Measurements from ENCODE around the gene HDLBP. TPM values are rescaled to one million over a fixed set of nuclear protein-coding genes. Genes with fewer than 3 reads are reported as not detected.
"Not testable (repeated sequence)": the region's sequence is repeated elsewhere in the genome, so short reads cannot be mapped to it uniquely, and the experiment has no call there.

HDLBP gene
- total and polyA plus RNA-seq, 2 experiments from 2014 or later = 389 to 437 TPM

- H3K4me1 ChIP-seq (ENCODE audit: insufficient read depth) = peaks cover 14% of the 10 kb centered on the region
- peaks cover 88% of the 10 kb centered on the region for H4K20me1 ChIP-seq (ENCODE audit: insufficient read depth, poor library complexity, severe bottlenecking)
- 94% methylated on average over 5 of the region's 5 CpGs for WGBS (ENCODE audit: low lambda C conversion rate, missing lambda C conversion rate)
- H3K4me3 ChIP-seq = no peak overlapping the region
- H2AFZ ChIP-seq = no peak overlapping the region
- no peak overlapping the region for H3K4me2 ChIP-seq
- no peak overlapping the region for H3K27ac ChIP-seq
- H3K79me2 ChIP-seq = peaks cover 100% of the 10 kb centered on the region
- no peaks in the 10 kb centered on the region for H3K27me3 ChIP-seq
- peaks cover 2% of the 10 kb centered on the region for H3K36me3 ChIP-seq (replicated peaks; ENCODE audit: insufficient read depth, low read depth)
- TF ChIP-seq EZH2 (IDR thresholded peaks at IDR 0.05; ENCODE audit: borderline replicate concordance) = no peak
- TF ChIP-seq CTCF (IDR thresholded peaks at IDR 0.05; ENCODE audit: poor library complexity) = no peak
- TF ChIP-seq EZH2phosphoT487 (IDR thresholded peaks at IDR 0.05; ENCODE audit: low read depth, severe bottlenecking, unreplicated experiment) = no peak
- H3K9me3 ChIP-seq (ENCODE audit: low read depth) = no peaks in the 10 kb centered on the region
- no peaks in the 10 kb centered on the region for H3K9me2 ChIP-seq (replicated peaks; ENCODE audit: insufficient read depth)
- DNase-seq (ENCODE audit: low spot score) = no peak
Measured at GRCh38 chr2:241298673-241299072, 16.8 kb downstream of the HDLBP start.

- no peaks in the 10 kb centered on the region for H3K4me1 ChIP-seq (ENCODE audit: insufficient read depth)
- no peak overlapping the region for H3K4me3 ChIP-seq
- no peak overlapping the region for H3K4me2 ChIP-seq
- H3K79me2 ChIP-seq = peaks cover 100% of the 10 kb centered on the region
- H3K9me3 ChIP-seq (ENCODE audit: low read depth) = no peaks in the 10 kb centered on the region
- H3K9me2 ChIP-seq (replicated peaks; ENCODE audit: insufficient read depth) = no peaks in the 10 kb centered on the region
- TF ChIP-seq EZH2phosphoT487 (IDR thresholded peaks at IDR 0.05; ENCODE audit: low read depth, severe bottlenecking, unreplicated experiment) (no peak), CTCF (IDR thresholded peaks at IDR 0.05; ENCODE audit: poor library complexity) (no peak), EZH2 (IDR thresholded peaks at IDR 0.05; ENCODE audit: borderline replicate concordance) (no peak)
- peaks cover 2% of the 10 kb centered on the region for H3K36me3 ChIP-seq (replicated peaks; ENCODE audit: insufficient read depth, low read depth)
- H3K27ac ChIP-seq = no peak overlapping the region
- WGBS (ENCODE audit: low lambda C conversion rate, missing lambda C conversion rate) = 97% methylated on average over 8 of the region's 8 CpGs
- no peak overlapping the region for H2AFZ ChIP-seq
- peaks cover 87% of the 10 kb centered on the region for H4K20me1 ChIP-seq (ENCODE audit: insufficient read depth, poor library complexity, severe bottlenecking)
- H3K27me3 ChIP-seq = no peaks in the 10 kb centered on the region
- DNase-seq (ENCODE audit: low spot score) = no peak
Measured at GRCh38 chr2:241296767-241297166, 18.7 kb downstream of the HDLBP start.

- Histone ChIP-seq H3K27me3 (no peaks in the 10 kb centered on the region), H3K27ac (no peak overlapping the region), H3K4me1 (ENCODE audit: insufficient read depth) (no peaks in the 10 kb centered on the region), H3K36me3 (replicated peaks; ENCODE audit: insufficient read depth, low read depth) (peaks cover 2% of the 10 kb centered on the region), H3K4me3 (no peak overlapping the region), H3K79me2 (peaks cover 100% of the 10 kb centered on the region), H4K20me1 (ENCODE audit: insufficient read depth, poor library complexity, severe bottlenecking) (peaks cover 85% of the 10 kb centered on the region), H3K9me2 (replicated peaks; ENCODE audit: insufficient read depth) (no peaks in the 10 kb centered on the region), H3K9me3 (ENCODE audit: low read depth) (no peaks in the 10 kb centered on the region), H3K4me2 (no peak overlapping the region), H2AFZ (no peak overlapping the region)
- 89% methylated on average over 7 of the region's 7 CpGs for WGBS (ENCODE audit: low lambda C conversion rate, missing lambda C conversion rate)
- TF ChIP-seq CTCF (IDR thresholded peaks at IDR 0.05; ENCODE audit: poor library complexity) (no peak), EZH2phosphoT487 (IDR thresholded peaks at IDR 0.05; ENCODE audit: low read depth, severe bottlenecking, unreplicated experiment) (no peak), EZH2 (IDR thresholded peaks at IDR 0.05; ENCODE audit: borderline replicate concordance) (no peak)
- no peak for DNase-seq (ENCODE audit: low spot score)
Measured at GRCh38 chr2:241295326-241296095, 20.0 kb downstream of the HDLBP start.

GRCh38 chr2:241293378-241293797 is 22.1 kb downstream of the HDLBP start:
- H4K20me1 ChIP-seq (ENCODE audit: insufficient read depth, poor library complexity, severe bottlenecking) = peaks cover 86% of the 10 kb centered on the region

More at GRCh38 chr2:241293378-241293797, 22.1 kb downstream of the HDLBP start:
- H3K4me1 ChIP-seq (ENCODE audit: insufficient read depth); H3K27ac ChIP-seq; H3K9me2 ChIP-seq (replicated peaks; ENCODE audit: insufficient read depth); H3K27me3 ChIP-seq; H3K4me2 ChIP-seq; H3K9me3 ChIP-seq (ENCODE audit: low read depth); H3K4me3 ChIP-seq; H3K36me3 ChIP-seq (replicated peaks; ENCODE audit: insufficient read depth, low read depth); DNase-seq (ENCODE audit: low spot score); H2AFZ ChIP-seq: not testable (repeated sequence)
- peaks cover 100% of the 10 kb centered on the region for H3K79me2 ChIP-seq
- WGBS (ENCODE audit: low lambda C conversion rate, missing lambda C conversion rate) = 87% methylated on average over 7 of the region's 7 CpGs
